ENCODE measurements around the gene DNAI1. TPM values are rescaled to one million over a fixed set of nuclear protein-coding genes. Genes with fewer than 3 reads are reported as not detected.

The DNAI1 gene
- total RNA-seq, 4 donors from 2014 or later: 0.42 to 3.9 (median 0.66) TPM; not detected in 1

- no peaks in the 10 kb centered on the region for H3K27me3 ChIP-seq
- peaks cover 0 to 12% (median 5%) of the 10 kb centered on the region in 4 donors for H3K4me1 ChIP-seq
- no peaks in the 10 kb centered on the region for H3K36me3 ChIP-seq
- TF ChIP-seq, protein P1, sequence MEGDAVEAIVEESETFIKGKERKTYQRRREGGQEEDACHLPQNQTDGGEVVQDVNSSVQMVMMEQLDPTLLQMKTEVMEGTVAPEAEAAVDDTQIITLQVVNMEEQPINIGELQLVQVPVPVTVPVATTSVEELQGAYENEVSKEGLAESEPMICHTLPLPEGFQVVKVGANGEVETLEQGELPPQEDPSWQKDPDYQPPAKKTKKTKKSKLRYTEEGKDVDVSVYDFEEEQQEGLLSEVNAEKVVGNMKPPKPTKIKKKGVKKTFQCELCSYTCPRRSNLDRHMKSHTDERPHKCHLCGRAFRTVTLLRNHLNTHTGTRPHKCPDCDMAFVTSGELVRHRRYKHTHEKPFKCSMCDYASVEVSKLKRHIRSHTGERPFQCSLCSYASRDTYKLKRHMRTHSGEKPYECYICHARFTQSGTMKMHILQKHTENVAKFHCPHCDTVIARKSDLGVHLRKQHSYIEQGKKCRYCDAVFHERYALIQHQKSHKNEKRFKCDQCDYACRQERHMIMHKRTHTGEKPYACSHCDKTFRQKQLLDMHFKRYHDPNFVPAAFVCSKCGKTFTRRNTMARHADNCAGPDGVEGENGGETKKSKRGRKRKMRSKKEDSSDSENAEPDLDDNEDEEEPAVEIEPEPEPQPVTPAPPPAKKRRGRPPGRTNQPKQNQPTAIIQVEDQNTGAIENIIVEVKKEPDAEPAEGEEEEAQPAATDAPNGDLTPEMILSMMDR (IDR thresholded peaks at IDR 0.05): no peak
- TF ChIP-seq POLR2A (IDR thresholded peaks at IDR 0.05): no peak
- no peak for TF ChIP-seq EP300 (IDR thresholded peaks at IDR 0.05)
- no peak overlapping the region for H3K4me3 ChIP-seq
- WGBS, 2 donors: 75 to 81% methylated on average over 6 of the region's 6 CpGs
- H3K27ac ChIP-seq: no peak overlapping the region
- H3K9me3 ChIP-seq: no peaks in the 10 kb centered on the region
- DNase-seq (ENCODE audit: low spot score in 2 of 2): no peak
These were observed 37.6 kb downstream of the DNAI1 start for GRCh38 chr9:34496149-34496712.

DNA sequence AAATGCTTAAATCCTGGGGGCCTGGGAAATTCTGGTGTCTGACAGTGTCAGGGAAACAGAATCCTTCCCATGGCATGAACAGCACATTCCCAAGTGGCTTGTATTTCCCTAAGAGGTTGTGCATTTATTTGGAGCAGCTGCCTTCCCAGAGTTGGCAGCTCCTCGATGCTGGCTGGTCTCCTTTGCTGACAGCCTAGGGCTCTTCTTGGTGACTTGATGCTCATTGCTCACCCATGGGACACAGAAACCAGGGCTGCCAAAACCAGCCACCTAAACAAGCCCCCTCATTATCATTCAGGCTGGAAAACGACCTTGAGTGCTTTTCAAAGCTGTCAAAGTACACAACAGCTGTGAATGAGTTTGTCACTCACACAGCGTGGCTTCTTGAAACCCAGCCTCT is 39.9 kb downstream of the DNAI1 start:
- 43 to 57% methylated on average over 3 of the region's 3 CpGs for WGBS, 2 donors
- TF ChIP-seq, protein P1 (IDR thresholded peaks at IDR 0.05): no peak
- TF ChIP-seq POLR2A (IDR thresholded peaks at IDR 0.05) (no peak), EP300 (IDR thresholded peaks at IDR 0.05) (no peak)
- Histone ChIP-seq H3K36me3 (no peaks in the 10 kb centered on the region), H3K27ac (no peak overlapping the region), H3K27me3 (no peaks in the 10 kb centered on the region), H3K4me3 (no peak overlapping the region), H3K9me3 (no peaks in the 10 kb centered on the region), H3K4me1 (peaks cover 0 to 35% (median 18%) of the 10 kb centered on the region in 4 donors)
- DNase-seq (ENCODE audit: low spot score in 2 of 2): no peak

GRCh38 chr9:34499076-34499475 is 40.5 kb downstream of the DNAI1 start:
- no peaks in the 10 kb centered on the region for H3K9me3 ChIP-seq
- peaks cover 0 to 37% (median 19%) of the 10 kb centered on the region in 4 donors for H3K4me1 ChIP-seq
- no peaks in the 10 kb centered on the region for H3K27me3 ChIP-seq
- H3K4me3 ChIP-seq: no peak overlapping the region
- no peak overlapping the region for H3K27ac ChIP-seq
- H3K36me3 ChIP-seq: no peaks in the 10 kb centered on the region
- DNase-seq (ENCODE audit: low spot score in 2 of 2): no peak
- TF ChIP-seq POLR2A (IDR thresholded peaks at IDR 0.05) (no peak), EP300 (IDR thresholded peaks at IDR 0.05) (no peak)
- TF ChIP-seq, protein P1 (IDR thresholded peaks at IDR 0.05): no peak
- WGBS, 2 donors: 88 to 91% methylated on average over 2 of the region's 2 CpGs

DNA sequence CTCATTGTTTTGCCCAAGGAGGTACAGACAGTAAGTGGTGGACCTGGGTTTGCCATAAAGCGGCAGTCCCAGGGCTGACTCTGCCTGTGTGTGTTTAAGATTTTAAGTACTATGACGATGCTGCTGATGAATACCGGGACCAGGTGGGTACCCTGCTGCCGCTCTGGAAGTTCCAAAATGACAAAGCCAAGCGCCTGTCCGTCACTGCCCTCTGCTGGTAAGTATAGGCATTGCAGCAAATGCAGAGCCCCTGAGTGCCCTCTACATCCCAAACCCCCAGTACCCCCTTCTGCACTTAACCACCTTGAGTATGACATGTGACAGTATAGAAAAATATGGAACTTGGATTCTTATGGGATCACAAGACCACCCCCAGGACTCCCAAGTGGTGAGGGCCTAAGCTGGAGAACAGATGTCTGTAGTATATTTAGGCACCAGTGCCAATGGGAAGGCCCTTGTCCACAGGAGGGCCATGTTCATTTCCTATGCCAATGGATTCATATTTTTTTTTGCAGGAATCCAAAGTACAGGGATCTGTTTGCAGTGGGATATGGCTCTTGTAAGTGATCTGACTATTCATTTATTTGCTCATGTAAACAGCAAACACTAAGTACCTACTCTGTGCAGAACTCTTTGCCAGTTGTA is 42.1 kb downstream of the DNAI1 start:
- Histone ChIP-seq H3K4me3 (no peak overlapping the region), H3K36me3 (no peaks in the 10 kb centered on the region), H3K9me3 (no peaks in the 10 kb centered on the region), H3K4me1 (peaks cover 0 to 45% (median 20%) of the 10 kb centered on the region in 4 donors), H3K27me3 (no peaks in the 10 kb centered on the region), H3K27ac (peak overlapping the region in 3 of 4 donors; percentile 48 to 87 (median 85))
- no peak for TF ChIP-seq EP300 (IDR thresholded peaks at IDR 0.05)
- TF ChIP-seq, protein P1 (IDR thresholded peaks at IDR 0.05): peak; percentile 90 to 97 (median 96)
- 0 to 10% methylated on average over 6 of the region's 6 CpGs for WGBS, 2 donors
- DNase-seq (ENCODE audit: low spot score in 2 of 2): peak; percentile 40 to 68

DNA sequence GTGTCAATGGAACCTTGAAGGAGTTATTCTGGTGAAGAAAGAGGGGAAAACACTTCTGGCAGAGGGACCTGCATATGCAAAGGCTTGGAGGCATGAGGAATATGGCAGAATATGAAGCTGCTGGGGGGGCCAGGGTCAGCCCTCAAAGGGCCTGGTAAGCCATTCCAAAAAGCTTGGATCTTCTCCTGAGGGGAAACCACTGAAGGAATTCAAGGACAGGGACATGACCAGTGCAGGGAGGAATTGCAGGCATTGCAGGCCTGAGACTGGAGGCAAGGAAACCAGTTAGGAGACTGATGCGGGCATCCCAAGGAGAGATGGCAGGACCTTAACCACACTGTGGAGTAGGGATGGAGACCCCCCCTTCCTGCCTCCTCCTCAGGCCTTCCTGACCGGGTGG is 42.8 kb downstream of the DNAI1 start:
- Histone ChIP-seq H3K36me3 (no peaks in the 10 kb centered on the region), H3K4me3 (no peak overlapping the region), H3K27me3 (no peaks in the 10 kb centered on the region), H3K9me3 (no peaks in the 10 kb centered on the region), H3K27ac (peak overlapping the region; percentile 48 to 87 (median 69)), H3K4me1 (peaks cover 0 to 51% (median 22%) of the 10 kb centered on the region in 4 donors)
- no peak for TF ChIP-seq EP300 (IDR thresholded peaks at IDR 0.05)
- TF ChIP-seq, protein P1 (IDR thresholded peaks at IDR 0.05): no peak
- DNase-seq (ENCODE audit: low spot score in 2 of 2): no peak
- WGBS, 2 donors: 24 to 75% methylated on average over 1 to 2 of the region's 2 CpGs

Measured in tibial nerve (tissue), 4 donors.